GM18505 (cell line): ENCODE data around the gene AMZ2.
"Not testable (repeated sequence)": the region's sequence is repeated elsewhere in the genome, so short reads cannot be mapped to it uniquely, and the experiment has no call there.

Experiments
- ATAC-seq: cut with Tn5 transposase; IDR thresholded peaks from one replicate; pipeline ENCODE4 v1.9.1; 2021; ENCODE audit not compliant: unreplicated experiment
- POLR2A ChIP-seq: IDR thresholded peaks from 4 replicates; pipeline ENCODE4 v1.6.1; 2011; ENCODE audit warnings: borderline replicate concordance; ENCODE audit not compliant: insufficient read depth, insufficient read length; ENCODE audit errors: extremely low read depth

AMZ2 gene

GRCh38 chr17:68257934-68258333 lies 10.1 kb downstream of the AMZ2 start:
- no peak for ATAC-seq
- no peak for TF ChIP-seq POLR2A

- ATAC-seq: peak; percentile 87
These were observed 11.2 kb downstream of the AMZ2 start for GRCh38 chr17:68258890-68259647.

DNA sequence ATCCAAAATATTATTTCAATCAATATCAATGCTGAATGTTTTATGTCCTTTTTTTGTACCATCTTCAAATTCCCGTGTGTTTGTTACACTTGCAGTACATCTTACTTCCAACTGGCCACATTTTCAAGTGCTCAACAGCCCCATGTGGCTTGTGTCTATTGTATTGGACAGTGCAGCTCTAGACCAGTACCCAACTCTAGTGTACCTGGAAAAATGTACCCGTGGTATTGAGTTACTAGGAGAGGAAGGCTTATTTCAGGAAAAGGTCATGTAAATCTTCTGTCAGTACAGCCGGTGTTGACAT lies 11.8 kb downstream of the AMZ2 start:
- peak; percentile 1 for ATAC-seq

- no peak for TF ChIP-seq POLR2A
These were observed 12.4 kb downstream of the AMZ2 start for GRCh38 chr17:68260051-68260762.

GRCh38 chr17:68262467-68262866 lies 14.6 kb downstream of the AMZ2 start:
- ATAC-seq: not testable (repeated sequence)

More at GRCh38 chr17:68260051-68260762, 12.4 kb downstream of the AMZ2 start:
- ATAC-seq: no peak

- not testable (repeated sequence) for ATAC-seq
These were observed 15.3 kb downstream of the AMZ2 start for GRCh38 chr17:68263101-68263681.

DNA sequence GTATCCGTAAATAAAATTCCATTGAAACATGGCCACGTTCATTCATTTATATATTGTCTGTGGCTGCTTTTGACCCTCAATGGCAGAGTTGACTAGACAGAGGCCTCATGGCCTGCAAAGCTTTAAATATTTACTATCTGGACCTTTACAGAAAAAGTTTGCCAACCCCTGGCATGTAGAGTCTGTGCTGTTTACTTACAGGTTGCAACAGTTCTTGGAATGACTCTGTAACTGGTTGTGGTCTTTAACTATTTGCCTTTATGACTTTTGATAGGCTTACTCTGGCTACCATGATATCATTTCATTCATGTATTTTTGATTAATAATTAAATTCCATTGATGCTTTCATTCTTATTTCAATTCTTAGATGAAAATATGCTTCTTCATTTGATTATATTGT lies 18.0 kb downstream of the AMZ2 start:
- not testable (repeated sequence) for ATAC-seq

DNA sequence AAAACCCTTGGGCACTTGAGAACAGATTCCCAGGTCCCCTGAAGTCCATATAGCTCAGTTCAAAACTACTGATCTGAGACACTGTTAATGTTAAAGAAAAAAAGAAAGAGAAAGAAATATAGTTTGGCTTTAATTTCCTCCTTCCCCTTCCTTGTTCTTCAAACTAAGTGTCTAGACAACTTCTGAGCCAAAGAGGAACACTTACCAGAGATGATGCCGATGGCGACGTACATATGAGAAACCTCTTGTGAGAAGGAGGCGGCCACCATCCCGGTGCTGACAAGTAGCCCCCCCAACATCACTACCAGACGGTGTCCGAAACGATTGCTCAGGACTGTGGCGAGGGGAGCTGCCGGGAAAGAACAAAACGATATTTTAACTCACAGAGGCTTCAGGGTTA lies 25.9 kb downstream of the AMZ2 start:
- TF ChIP-seq POLR2A: no peak
- no peak for ATAC-seq

- ATAC-seq: not testable (repeated sequence)
These were observed 28.5 kb downstream of the AMZ2 start for GRCh38 chr17:68276339-68276738.

- no peak for TF ChIP-seq POLR2A
- no peak for ATAC-seq
These were observed 30.0 kb downstream of the AMZ2 start for GRCh38 chr17:68277807-68278206.

DNA sequence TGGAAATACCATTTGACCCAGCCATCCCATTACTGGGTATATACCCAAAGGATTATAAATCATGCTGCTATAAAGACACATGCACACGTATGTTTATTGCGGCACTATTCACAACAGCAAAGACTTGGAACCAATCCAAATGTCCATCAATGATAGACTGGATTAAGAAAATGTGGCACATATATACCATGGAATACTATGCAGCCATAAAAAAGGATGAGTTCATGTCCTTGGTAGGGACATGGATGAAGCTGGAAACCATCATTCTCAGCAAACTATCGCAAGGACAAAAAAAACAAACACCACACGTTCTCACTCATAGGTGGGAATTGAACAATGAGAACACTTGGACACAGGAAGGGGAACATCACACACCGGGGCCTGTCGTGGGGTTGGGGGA lies 34.1 kb downstream of the AMZ2 start:
- ATAC-seq: not testable (repeated sequence)

DNA sequence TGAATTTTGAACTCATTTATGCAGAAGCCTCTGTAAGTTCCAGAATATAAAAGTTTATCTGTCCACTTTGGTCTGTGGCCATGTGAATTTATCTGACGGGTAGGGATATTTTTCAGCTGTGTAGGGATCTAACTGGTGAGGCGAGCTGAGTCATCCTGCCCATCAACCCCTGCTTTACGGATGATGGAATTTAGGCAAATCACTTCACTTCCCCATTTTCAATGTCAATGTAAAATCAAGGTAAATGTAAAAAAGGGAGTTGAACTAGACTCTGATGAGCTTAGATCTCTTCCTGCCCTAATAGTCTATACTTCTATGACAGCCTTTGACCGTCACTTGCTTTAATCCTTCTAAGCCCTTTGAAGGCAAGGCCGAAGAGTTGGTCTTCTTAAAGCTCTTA lies 40.5 kb downstream of the AMZ2 start:
- no peak for ATAC-seq
- TF ChIP-seq POLR2A: no peak

GRCh38 chr17:68288804-68289203 lies 41.0 kb downstream of the AMZ2 start:
- TF ChIP-seq POLR2A: no peak
- no peak for ATAC-seq

- TF ChIP-seq POLR2A: no peak
- no peak for ATAC-seq
These were observed 41.6 kb downstream of the AMZ2 start for GRCh38 chr17:68289473-68289872.

- no peak for ATAC-seq
- TF ChIP-seq POLR2A: no peak
These were observed 42.1 kb downstream of the AMZ2 start for GRCh38 chr17:68289936-68290267.
